GM21723 (cell line): ENCODE measurements around the gene WDR91.
A peak's percentile ranks its signal among the peaks of the same experiment; 100 is the strongest.

Experiments used
- ATAC-seq: cut with Tn5 transposase; IDR thresholded peaks from one replicate; pipeline ENCODE4 v1.9.1; 2021; ENCODE audit warnings: mild to moderate bottlenecking, moderate library complexity; ENCODE audit not compliant: unreplicated experiment

Gene WDR91

DNA sequence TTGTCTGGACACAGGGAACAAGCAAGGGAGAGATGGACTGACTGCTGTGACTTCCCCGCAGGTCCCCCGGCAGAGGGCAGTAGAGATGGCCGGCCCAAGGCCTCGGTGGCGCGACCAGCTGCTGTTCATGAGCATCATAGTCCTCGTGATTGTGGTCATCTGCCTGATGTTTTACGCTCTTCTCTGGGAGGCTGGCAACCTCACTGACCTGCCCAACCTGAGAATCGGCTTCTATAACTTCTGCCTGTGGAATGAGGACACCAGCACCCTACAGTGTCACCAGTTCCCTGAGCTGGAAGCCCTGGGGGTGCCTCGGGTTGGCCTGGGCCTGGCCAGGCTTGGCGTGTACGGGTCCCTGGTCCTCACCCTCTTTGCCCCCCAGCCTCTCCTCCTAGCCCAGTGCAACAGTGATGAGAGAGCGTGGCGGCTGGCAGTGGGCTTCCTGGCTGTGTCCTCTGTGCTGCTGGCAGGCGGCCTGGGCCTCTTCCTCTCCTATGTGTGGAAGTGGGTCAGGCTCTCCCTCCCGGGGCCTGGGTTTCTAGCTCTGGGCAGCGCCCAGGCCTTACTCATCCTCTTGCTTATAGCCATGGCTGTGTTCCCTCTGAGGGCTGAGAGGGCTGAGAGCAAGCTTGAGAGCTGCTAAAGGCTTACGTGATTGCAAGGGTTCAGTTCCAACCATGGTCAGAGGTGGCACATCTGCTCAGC, 46.8 kb downstream of the WDR91 start:
- ATAC-seq: no peak

DNA sequence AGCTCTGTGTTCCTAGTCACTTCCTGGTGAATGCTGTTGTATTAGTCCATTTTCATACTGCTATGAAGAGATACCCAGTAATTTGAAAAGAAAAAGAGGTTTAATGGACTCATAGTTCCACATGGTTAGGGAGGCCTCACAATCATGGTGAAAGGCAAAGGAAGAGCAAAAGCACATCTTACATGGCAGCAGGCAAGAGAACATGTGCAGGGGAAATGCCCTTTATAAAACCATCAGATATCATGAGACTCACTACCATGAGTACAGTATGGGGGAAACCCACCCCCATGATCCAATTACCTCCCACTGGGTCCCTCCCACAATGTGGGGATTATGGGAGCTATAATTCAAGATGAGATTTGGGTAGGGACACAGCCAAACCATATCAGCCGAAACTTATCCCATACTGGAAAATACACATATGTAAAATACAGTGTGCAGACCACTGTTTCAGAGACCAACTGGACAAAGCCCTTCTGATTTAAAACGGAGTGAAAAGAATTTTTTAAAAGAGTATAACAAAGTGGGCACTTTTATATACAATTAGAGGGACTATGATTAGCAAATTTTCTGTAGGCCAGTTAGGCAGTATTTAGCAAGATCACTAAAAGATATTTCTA, 48.8 kb downstream of the WDR91 start:
- no peak for ATAC-seq

DNA sequence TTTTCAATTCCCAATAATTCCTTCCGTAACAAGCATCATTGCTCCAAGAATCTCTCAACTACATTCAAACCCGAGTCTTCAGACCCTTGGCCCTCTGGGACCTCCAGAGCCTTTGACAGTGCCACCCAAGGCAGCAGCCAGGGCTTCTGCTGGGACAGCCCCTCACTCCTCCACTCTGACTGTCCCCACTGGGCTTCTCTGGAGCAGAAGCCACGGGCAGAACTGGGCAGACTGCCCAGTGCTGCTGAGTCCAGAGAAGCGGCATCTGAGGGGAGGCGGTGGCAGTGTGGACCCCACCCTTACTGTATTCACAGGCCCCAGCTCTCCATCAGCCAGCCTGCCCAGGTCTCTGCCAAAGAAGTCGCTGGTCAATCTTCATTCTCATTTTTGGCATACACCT, 49.7 kb downstream of the WDR91 start:
- no peak for ATAC-seq

DNA sequence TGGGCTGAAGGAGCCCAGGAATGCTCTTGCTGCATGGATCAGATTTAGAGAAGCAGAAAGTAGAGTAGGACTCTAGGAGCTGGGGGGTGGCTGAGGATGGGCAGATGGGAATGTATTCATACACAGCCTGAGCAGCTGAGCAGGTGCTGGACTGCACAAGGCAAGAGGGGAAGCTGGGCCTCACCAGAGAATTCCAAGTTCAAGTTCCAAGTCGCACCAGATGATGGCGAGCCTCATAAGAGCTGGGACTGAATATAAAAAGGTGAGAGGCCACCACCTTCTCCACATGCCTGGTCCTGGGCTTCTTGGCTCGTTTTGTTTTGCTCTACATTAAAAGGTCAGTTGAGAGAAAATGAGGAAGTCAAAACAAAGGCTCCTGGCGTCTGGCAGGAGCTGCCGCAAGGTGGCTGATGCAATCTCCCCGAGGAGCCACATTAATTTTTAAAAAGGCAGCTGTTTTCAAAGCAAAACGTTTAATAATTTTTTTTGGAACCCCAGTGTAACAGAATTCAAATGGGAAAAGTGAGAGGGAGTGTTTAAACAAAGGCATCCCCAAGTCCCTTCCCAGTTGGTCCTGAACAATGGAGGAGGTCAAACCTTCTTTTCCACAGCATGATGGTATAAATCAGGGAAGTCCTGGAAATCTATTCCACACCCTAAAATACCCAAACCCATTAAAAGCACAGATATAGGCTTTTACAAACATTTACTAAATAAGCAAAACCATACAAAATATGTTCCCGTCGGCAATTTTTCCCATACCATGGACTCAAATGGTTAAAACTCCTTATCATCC, 50.3 kb downstream of the WDR91 start:
- no peak for ATAC-seq

DNA sequence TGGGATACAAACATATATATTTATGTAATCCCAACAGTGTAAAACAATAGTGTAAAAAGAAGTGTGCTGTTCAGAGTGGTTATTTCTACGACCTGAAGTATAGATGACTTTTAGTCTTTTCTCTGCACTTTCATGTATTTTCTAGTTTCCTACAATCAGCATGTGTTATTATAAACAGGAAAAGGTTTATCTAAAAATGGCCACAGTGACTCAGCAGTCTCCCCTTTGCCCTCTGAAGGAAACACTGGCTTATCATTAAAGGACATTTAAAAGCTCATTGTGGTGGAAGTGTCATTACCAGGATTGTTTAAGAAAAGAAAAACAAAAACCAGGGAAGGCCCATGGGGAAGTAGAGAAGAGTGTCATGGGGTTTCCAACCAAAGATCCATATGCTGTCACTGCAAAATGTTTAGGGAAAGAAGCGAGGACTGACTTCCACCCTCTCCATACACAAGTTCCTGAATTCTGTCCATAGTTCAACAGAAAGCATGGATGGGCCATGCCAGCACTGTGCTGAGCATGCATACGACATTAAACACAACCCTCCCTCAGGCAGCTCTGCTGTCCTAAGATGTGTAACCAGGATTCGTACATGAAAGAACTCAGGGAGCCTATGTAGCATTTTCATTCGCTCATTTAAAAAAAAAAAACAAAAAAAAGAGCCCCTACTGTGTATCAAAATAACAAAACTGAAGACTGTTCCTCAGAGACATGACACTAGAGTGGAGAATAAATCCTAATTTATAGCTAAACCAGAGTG, 51.0 kb downstream of the WDR91 start:
- peak; percentile 47 for ATAC-seq

DNA sequence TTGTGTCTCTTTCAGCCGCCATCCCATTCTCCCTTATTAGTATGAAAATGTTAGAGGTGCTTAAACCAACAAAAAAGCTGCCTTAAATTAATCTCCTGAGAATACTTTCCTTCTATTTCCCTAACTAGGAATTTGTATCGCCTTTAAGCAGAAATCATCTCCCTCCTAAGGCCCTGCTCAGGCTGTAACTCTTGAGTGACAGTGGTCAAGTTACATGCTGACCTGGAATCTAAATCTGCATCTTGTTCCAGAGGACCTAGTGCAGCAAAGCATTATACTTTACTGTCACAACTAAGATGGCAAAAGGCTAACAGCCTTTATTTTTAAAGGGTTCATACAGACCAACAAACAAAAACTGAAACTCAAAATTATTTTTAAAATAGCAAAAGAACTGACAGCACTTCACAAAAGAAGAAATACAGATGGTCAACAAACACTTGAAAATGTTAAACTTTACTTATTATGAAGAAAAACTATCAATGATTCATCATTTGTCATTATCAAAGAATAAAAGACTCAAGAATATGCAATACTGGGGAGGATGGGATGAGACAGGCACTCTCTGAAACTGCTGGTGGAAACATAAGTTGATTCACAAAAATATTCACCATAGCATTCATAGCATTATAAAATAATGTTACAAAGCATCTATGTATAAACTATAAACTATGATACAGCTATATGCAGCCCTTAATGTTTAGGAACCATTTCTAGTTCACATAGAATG, 51.8 kb downstream of the WDR91 start:
- no peak for ATAC-seq

DNA sequence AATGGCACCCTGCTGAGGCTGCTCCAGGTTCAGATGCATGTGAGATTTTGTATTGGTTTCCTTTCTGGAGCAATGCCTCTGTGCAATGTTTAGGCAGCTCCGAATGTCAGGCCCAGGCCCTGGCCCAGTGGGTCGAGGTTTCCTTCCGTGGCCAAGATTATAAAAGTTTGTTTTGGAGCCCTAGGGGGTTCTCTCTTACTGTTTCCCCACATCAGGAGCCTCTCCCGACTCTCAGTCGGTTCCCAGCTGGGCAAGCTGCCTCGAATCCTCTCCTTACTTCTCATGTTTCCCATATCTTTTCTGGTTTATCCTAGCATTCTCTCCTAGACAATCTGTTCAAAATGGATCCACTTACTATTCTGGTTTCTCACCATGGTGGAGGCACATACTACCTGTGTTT, 52.5 kb downstream of the WDR91 start:
- no peak for ATAC-seq

DNA sequence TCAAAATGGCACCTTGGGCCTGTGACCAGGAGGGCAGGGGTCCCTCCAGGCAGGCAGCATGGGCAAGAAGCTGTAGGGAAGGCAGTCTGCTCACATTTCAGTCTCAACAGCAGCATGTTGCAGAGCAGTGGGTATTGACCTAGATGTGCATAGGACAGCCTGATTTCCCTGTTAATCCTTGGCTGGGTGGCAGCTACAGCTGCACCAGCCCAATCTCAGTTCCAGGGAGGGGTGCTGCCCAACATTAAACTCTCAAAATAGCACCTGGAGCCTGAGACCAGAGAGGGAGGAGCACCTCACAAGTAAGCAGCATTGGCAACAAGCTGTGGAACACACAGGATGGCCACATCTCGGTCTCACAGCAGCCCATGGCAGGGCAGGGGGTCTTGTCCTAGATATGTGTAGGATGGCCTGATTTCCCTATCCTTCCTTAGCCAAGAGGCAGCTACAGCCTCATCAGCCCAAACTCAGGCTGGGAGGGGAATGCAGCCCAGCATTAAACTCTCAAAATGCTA, 53.1 kb downstream of the WDR91 start:
- no peak for ATAC-seq

DNA sequence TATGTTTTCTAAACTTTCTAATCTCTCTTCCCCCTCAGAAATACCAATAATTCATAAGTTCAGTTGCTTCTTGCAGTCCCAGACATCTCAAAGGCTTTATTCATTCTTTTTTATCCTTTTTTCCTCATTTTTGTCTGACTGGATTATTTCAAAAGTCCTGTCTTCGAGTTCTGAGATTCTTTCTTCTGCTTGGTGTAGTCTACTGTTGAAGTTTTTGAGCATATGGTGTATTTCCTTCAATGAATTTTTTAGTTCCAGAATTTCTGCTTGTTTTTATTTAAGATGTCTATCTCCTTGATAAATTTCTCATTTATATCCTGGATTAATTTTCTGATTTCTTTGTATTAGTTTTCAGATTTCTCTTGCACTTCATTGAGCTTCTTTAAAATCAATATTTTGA, 55.0 kb downstream of the WDR91 start:
- ATAC-seq: no peak

DNA sequence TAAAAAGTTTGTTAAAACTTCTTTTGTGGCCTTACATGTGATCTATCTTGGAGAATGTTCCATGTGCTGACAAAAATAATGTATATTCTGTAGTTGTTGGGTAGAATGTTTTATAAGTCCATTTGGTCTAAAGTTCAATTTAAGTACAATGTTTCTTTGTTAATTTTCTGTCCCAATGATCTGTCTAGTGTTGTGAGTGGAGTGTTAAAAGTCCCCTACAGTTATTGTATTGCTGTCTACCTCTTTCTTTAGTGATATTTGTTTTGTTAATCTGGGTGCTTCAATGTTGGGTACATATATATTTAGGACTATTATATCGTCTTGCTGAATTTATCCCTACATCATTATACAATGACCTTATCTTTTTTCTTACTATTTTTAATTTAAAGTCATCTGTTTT, 56.6 kb downstream of the WDR91 start:
- no peak for ATAC-seq

DNA sequence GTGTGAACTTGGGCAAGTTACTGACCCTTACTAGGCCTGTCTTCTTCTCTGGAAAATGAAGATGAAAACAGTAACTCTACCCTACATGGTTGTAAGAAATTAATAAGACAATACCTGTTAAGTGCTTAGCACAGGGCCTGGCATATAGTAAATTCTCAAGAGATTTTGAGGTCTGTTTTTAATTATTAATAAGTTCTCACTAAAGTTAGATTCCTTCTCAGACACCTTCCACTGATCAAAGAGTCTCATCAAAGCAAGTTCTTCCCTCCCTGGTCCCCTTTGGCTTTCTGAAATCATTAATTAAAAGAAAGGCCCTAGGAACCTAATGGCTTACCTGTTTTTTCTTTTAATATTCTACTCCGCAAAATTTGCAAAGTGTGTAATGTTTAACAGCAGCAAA, 58.9 kb downstream of the WDR91 start:
- ATAC-seq: no peak

DNA sequence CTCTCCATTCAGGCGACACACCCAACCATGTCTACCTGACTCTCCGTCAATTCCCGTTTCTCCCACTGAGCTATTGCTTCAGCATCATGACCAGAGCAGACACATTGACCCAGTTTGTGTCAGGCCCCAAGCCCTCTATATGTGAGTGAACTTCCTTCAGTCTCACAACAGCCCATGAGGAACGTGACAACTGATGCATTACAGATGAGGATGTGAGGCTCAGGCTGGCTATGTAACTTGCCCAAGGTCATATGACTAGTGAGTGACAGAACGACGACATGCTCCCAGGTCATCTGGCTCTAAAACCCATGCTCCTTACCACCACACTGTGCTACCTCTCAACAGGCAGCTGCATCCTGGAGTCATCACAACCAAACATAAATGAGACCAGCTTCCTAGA, 59.8 kb downstream of the WDR91 start:
- no peak for ATAC-seq

DNA sequence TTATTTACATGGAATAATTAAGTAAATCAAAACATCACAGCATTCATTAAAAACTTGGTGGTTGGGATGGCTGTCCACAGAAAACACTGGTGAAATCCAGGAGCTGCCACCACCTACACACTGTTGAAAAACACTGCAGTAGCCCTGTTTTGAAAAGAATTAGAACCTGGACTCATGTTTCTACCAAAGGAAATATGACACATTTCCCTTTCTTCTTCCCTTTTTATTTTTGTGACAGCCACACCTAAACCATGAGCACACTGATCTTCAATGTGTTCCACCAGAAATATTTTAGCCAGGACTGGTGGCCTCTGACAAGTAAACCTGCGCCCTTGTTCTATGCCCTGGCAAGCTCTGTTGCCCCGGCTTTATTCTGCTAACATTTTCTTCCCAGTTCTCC, 60.2 kb downstream of the WDR91 start:
- no peak for ATAC-seq

DNA sequence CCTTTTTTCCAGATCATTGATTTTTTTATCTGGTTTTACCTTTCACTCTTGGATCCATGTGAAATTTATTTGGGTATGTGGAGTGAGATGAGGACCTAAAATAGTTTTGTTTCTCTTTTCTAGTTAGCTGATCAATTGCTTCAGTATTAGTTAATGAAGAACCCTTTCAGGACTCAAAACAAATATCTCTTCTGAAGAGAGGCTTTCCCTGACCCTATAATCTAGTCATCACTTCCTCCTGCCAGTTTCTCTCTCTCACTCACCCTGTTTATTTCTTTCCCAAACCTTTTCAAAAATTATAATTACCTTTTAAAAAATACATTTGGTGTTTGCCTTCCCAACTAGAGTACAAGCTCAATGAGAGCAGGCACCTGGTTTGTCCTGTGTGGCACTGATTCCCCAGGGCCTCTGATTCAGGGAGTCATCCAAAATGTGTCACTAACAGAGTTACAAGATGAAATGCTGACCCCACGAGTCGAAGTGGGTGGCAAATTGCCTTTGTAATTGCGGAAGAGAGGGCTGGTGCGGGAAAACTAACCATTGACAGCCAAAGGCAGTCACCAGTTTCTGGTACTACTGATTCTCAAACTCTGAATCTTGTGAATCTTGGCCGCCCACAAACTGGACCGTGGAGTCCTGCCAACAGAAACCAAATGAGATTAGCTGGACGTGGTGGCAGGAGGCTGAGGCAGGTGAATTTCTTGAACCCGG, 61.1 kb downstream of the WDR91 start:
- no peak for ATAC-seq

DNA sequence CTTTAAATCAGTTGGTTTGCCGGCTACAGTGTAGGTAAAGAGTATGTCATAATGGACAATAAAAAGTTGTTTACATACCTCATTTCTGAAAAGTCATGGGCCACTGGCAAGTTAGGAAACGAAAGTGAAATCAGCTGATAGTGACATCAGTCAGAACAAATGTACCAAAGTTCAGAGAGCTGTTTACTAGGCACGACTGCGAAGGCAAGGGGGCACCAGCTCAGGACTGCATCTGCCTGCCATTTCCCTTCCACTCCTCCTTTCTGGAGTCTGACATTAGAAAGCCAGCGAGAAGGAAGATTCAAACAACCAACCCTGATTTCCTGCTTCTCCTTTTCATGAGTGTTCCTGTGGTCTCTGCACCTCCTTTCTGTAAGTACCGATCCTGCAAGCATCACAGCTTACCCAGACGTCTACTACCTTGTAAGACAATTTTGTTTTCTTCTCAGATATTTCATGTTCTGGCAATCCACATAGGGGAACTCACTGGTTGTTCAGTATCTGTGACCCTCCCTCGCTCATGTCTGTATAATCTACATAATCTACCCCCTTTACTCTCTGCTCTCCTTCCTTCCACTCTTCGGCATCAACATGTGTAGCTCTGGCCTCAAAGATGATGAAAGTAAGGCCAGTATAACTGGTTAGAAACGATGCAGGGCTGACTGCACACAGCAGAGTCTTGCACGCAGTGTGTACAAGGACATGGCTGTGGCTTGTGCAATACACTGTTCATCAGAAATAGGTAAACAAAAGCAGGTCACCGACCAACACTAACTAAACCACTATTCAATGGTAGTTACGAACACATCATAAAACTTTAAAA, 63.2 kb downstream of the WDR91 start, which contains the start of gene TMEM140:
TSS of gene TMEM140 (plus strand) at position 174 of the 823 bp plus-strand sequence. CDS start 16,370 bp downstream, outside the sequence.
- peak; percentile 85 for ATAC-seq

DNA sequence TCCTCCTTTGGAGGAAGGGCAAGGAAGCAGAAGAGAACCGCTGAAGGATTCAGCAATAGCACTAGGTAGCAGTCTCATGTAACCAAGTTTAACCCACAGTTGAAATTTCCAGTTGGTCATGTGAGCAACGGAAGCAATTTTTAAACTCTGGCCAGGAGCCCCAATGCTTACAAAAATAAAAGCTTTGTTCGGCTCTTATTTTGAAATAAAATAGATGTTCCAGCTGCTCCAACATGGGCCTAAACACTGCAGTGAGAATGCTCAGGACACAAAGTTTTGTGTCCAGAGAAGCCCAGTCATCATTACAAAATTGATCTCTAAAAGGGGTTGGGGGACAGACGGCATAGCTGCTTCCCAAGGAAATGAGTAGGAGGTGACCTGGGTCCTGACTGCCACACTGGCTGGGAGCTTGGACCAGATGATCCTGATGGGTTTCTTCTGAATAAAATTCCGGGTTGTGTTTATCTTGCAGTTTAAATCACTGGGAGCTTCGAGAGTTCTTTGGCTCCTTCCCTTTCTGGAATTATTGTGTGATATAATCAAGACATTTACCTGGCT, 63.9 kb downstream of the WDR91 start:
- peak; percentile 22 for ATAC-seq

DNA sequence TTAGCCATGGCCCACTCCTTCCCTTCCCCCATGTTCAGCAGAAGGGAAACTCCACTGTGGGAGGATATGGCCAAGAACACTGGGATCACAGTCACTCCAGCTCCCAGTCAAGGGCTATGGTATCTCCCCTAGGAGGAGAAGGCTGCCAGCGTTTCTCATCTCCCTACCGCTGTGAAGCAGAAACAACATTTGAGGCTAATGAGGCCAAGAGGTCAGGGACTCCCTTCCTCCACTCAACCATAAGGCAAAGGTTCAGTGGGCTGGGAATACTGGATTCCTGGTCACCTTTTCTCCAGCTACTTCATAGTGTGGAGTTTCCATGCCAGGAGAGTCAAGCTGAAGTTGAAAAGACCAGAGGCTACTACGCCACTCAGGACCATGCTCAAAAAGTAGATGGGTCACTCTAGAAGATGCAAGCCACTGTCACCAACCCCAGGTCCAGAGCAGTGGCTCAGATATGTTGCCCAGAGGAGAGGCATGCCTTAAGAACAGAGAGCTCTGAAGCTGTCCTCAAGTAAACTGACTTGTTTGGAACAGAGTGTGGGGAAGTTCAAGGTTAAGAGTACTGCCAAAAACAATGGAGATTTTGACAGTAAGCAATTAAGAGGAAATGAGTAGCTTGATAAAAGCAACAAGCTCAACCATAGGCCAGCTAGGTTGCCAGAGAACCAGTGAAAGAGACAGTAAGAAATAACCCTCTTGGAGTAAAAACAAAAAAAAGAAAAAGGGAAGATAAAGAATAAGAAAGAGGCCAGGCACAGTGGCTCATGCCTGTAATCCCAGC, 67.2 kb downstream of the WDR91 start:
- ATAC-seq: no peak
